HAP-1 (cell line): ENCODE results near the gene FAM216B.

Experiments used
- DNase-seq, 2 experiments: peaks; one replicate each; pipeline ENCODE4 v3.0.0-alpha.2; 2016 to 2020; ENCODE audit warnings: low spot score in 2 of 2
- H3K27me3 ChIP-seq: fragments of 250-450 bp; sonication (Bioruptor Pico); 2 replicates; pipeline ENCODE4 v1.5.1; 2020; ENCODE audit warnings: low read depth, mild to moderate bottlenecking, moderate library complexity
- H3K36me3 ChIP-seq: fragments of 250-450 bp; sonication (Bioruptor Pico); replicated peaks from 2 replicates; pipeline ENCODE4 v1.5.1; 2020; ENCODE audit warnings: mild to moderate bottlenecking
- H3K4me1 ChIP-seq: fragments of 250-450 bp; sonication (Bioruptor Pico); 2 replicates; pipeline ENCODE4 v1.5.1; 2020; ENCODE audit warnings: mild to moderate bottlenecking
- H3K4me3 ChIP-seq: fragments of 250-450 bp; sonication (Bioruptor Pico); 2 replicates; pipeline ENCODE4 v1.5.1; 2020; ENCODE audit warnings: mild to moderate bottlenecking, moderate library complexity
- H3K9me3 ChIP-seq: fragments of 250-450 bp; sonication (Bioruptor Pico); 2 replicates; pipeline ENCODE4 v1.5.1; 2020; ENCODE audit warnings: mild to moderate bottlenecking, moderate library complexity
- in situ Hi-C: fragments of 300-500 bp; cut with MboI; formaldehyde crosslinking; loops from 3 replicates; pipeline ENCODE4 v1.14.3; 2020; ENCODE audit warnings: low sequenced_read_pairs, inconsistent platforms, mixed read lengths

FAM216B gene

DNA sequence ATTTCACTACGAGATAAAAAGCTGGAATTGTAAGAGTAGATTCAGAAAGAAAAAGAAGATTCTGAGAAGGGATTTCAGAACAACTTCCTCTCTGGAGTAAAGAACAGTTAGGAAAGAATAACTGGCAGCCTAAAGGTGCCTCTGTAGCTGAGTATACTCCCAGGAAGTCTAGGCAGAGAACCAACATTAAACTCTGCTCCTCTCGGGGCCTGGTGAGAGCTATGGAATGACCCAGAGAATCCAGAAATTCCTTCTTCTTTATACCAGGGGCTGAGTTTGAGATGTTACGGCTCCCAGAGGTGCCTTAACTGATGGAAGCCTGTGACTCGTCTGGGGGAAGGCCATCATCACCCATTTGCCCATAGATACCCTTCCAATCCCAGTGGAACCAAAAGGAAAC is 39.1 kb downstream of the FAM216B start:
- peaks cover 5% of the 10 kb centered on the region for H3K9me3 ChIP-seq
- no peak overlapping the region for H3K4me3 ChIP-seq
- H3K4me1 ChIP-seq = no peaks in the 10 kb centered on the region
- in situ Hi-C loops = no loop called here
- H3K27me3 ChIP-seq = peaks cover 7% of the 10 kb centered on the region; the same call in 1 of the 2 replicates
- DNase-seq = no peak
- no peaks in the 10 kb centered on the region for H3K36me3 ChIP-seq

- in situ Hi-C loops = no loop called here
- no peaks in the 10 kb centered on the region for H3K4me1 ChIP-seq
- H3K27me3 ChIP-seq = peaks cover 7% of the 10 kb centered on the region; the same call in 1 of the 2 replicates
- H3K36me3 ChIP-seq = no peaks in the 10 kb centered on the region
- H3K9me3 ChIP-seq = peaks cover 5% of the 10 kb centered on the region
- no peak overlapping the region for H3K4me3 ChIP-seq
- DNase-seq = no peak
Measured at GRCh38 chr13:42821437-42821836, 40.1 kb downstream of the FAM216B start.

GRCh38 chr13:42832341-42833096 is 51.1 kb downstream of the FAM216B start:
- H3K4me1 ChIP-seq = no peaks in the 10 kb centered on the region
- no peaks in the 10 kb centered on the region for H3K9me3 ChIP-seq
- H3K27me3 ChIP-seq = peaks cover 9% of the 10 kb centered on the region; the same call in 1 of the 2 replicates
- H3K4me3 ChIP-seq = no peak overlapping the region
- in situ Hi-C loops = no loop called here
- no peaks in the 10 kb centered on the region for H3K36me3 ChIP-seq
- DNase-seq = no peak

DNA sequence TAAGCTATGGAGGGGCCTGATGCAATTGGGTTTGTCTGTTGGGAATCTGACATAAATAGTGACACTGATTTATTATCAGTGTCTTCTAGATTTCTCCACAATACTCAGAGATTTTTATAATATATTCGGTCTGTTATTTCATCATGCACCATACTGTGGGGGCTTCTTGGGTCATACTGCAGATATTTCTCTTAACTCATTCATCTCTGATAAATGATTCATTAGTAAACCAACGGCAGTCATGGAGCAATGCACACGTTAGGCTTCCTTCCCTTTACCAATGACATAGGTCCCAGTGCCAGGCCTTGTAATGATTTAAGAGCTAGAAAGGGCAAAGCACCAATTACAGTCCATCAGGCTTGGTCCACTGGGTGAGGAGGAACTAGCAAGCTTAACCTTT is 53.6 kb downstream of the FAM216B start:
- H3K9me3 ChIP-seq = no peaks in the 10 kb centered on the region
- DNase-seq = no peak
- in situ Hi-C loops = no loop called here
- H3K4me1 ChIP-seq = no peaks in the 10 kb centered on the region
- no peaks in the 10 kb centered on the region for H3K36me3 ChIP-seq
- no peak overlapping the region for H3K4me3 ChIP-seq
- 0 out of 2 replicates have a peak, but pooled peaks cover under 1% of the 10 kb centered on the region for H3K27me3 ChIP-seq

- H3K36me3 ChIP-seq = no peaks in the 10 kb centered on the region
- DNase-seq = no peak
- no peaks in the 10 kb centered on the region for H3K9me3 ChIP-seq
- in situ Hi-C loops = no loop called here
- H3K27me3 ChIP-seq = 0 out of 2 replicates have a peak, but pooled peaks cover 3% of the 10 kb centered on the region
- H3K4me1 ChIP-seq = no peaks in the 10 kb centered on the region
- H3K4me3 ChIP-seq = no peak overlapping the region
Measured at GRCh38 chr13:42836930-42837690, 55.7 kb downstream of the FAM216B start.
